ENCODE results near the gene SH3GL1. TPM values are rescaled to one million over a fixed set of nuclear protein-coding genes. Genes with fewer than 3 reads are reported as not detected.

SH3GL1 gene
- total and polyA plus RNA-seq, 10 of the 15 experiments (the other 5 are each of a cell fraction or from before 2014, with no cell fraction given), result 0.93 to 47.4 (median 28.4) TPM

GRCh38 chr19:4402171-4403004, 2.0 kb upstream of the SH3GL1 start, which contains the start of gene CHAF1A:
Gene CHAF1A, plus strand, starts transcription at chr19:4402640. Its CDS starts 123 bp downstream, at chr19:4402763.
- Histone ChIP-seq H2AFZ (ENCODE audit: control insufficient read depth, low read depth, low read length) (peak within 1 kb of the TSS; percentile 75), H4K20me1 (ENCODE audit: control insufficient read depth, insufficient read depth) (no peaks in the 10 kb centered on the region), H3K79me2 (ENCODE audit: control insufficient read depth, insufficient read depth, low read length) (peaks cover 72% of the 10 kb centered on the region), H3K36me3 (ENCODE audit: control insufficient read depth in 2 of 2, insufficient read depth in 2 of 2, low read length in 1 of 2) (peaks cover 0 to 2% of the 10 kb centered on the region in 2 experiments; a peak in 3 of 4 replicates), H3K27ac (ENCODE audit: control insufficient read depth, insufficient read depth) (peak within 1 kb of the TSS; percentile 90), H3K4me2 (ENCODE audit: control insufficient read depth, insufficient read depth) (peak within 1 kb of the TSS; percentile 97), H3K4me1 (ENCODE audit: control insufficient read depth, insufficient read depth, low read length) (peaks cover 3% of the 10 kb centered on the region; the same call in 1 of the 2 replicates), H3K4me3 (peak within 1 kb of the TSS; percentile 100), H3K9me3 (replicated peaks; ENCODE audit: control insufficient read depth, insufficient read depth, low read length) (no peaks in the 10 kb centered on the region), H3K9ac (ENCODE audit: control insufficient read depth, insufficient read depth, low read length) (peak within 1 kb of the TSS; percentile 98), H3K27me3 (replicated peaks in 1 of 2; ENCODE audit: control insufficient read depth in 2 of 2, insufficient read depth in 2 of 2, low read length in 1 of 2) (no peaks in the 10 kb centered on the region)
- peak; percentile 95 for ATAC-seq
- BruUV-seq (replicated peaks), result no TSS peak
- in situ Hi-C loops (cut with MboI) (no loop called here), intact Hi-C loops (cut with micrococcal nuclease; ENCODE audit: unreplicated experiment) (loop anchor here (1.0 to 5.0 kb wide), 3 partner anchors 55 to 415 kb away; partner anchors contain the start of genes EEF2 and UBXN6)
- FAIRE-seq, result peak; percentile 99
- peak; percentile 99 for DNase-seq (ENCODE audit: low read depth, low spot score)
- ChIA-PET SMC1A (ENCODE audit: uncharacterized antibody, unreplicated experiment) (interaction anchor here (0.6 to 2.9 kb wide), 6 partner anchors 22 to 64 kb away, joined by 3 to 13 read pairs (median 6); partner anchors contain the start of genes MPND and STAP2), CTCF (interaction anchor here (0.6 to 1.8 kb wide), 19 partner anchors 15 to 236 kb away, joined by 3 to 24 read pairs (median 3); partner anchors contain the start of gene MPND), RAD21 (ENCODE audit: unreplicated experiment) (interaction anchor here (0.6 to 1.5 kb wide), 14 partner anchors 8 to 417 kb away, joined by 3 to 17 read pairs (median 5); partner anchors contain the start of genes EEF2, HDGFL2 and MPND), POLR2A (interaction anchor here (0.5 to 1.5 kb wide), 16 partner anchors 21 to 639 kb away, joined by 3 to 18 read pairs (median 4); partner anchors contain the start of genes EBI3, HDGFL2, MPND and MRPL54)
- WGBS (ENCODE audit: insufficient coverage, insufficient replicate concordance, low lambda C conversion rate, missing lambda C conversion rate), result under 1% methylated on average over 73 of the region's 84 CpGs
- no peak for TF ChIP-seq GABPA (IDR thresholded peaks at IDR 0.05; ENCODE audit: low read depth)
- TF ChIP-seq NFIC (IDR thresholded peaks at IDR 0.05; ENCODE audit: low read depth, low read length), result no peak
- no peak for TF ChIP-seq CHD1 (IDR thresholded peaks at IDR 0.05; ENCODE audit: low read depth, low read length)
- no peak for TF ChIP-seq BCLAF1 (IDR thresholded peaks at IDR 0.05)
- no peak for TF ChIP-seq SMAD5 (IDR thresholded peaks at IDR 0.05; ENCODE audit: low read depth)
- TF ChIP-seq, protein P1, sequence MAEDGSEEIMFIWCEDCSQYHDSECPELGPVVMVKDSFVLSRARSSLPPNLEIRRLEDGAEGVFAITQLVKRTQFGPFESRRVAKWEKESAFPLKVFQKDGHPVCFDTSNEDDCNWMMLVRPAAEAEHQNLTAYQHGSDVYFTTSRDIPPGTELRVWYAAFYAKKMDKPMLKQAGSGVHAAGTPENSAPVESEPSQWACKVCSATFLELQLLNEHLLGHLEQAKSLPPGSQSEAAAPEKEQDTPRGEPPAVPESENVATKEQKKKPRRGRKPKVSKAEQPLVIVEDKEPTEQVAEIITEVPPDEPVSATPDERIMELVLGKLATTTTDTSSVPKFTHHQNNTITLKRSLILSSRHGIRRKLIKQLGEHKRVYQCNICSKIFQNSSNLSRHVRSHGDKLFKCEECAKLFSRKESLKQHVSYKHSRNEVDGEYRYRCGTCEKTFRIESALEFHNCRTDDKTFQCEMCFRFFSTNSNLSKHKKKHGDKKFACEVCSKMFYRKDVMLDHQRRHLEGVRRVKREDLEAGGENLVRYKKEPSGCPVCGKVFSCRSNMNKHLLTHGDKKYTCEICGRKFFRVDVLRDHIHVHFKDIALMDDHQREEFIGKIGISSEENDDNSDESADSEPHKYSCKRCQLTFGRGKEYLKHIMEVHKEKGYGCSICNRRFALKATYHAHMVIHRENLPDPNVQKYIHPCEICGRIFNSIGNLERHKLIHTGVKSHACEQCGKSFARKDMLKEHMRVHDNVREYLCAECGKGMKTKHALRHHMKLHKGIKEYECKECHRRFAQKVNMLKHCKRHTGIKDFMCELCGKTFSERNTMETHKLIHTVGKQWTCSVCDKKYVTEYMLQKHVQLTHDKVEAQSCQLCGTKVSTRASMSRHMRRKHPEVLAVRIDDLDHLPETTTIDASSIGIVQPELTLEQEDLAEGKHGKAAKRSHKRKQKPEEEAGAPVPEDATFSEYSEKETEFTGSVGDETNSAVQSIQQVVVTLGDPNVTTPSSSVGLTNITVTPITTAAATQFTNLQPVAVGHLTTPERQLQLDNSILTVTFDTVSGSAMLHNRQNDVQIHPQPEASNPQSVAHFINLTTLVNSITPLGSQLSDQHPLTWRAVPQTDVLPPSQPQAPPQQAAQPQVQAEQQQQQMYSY (CRISPR knock-in tag; IDR thresholded peaks at IDR 0.05), result peak; percentile 84
- no peak for TF ChIP-seq SREBF2 (IDR thresholded peaks at IDR 0.05; ENCODE audit: low read length)
- TF ChIP-seq POLR2AphosphoS5 (IDR thresholded peaks at IDR 0.05; ENCODE audit: low read length), result peak; percentile 36; the same call in 1 of the 2 replicates
- TF ChIP-seq ZNF384 (IDR thresholded peaks at IDR 0.05; ENCODE audit: borderline replicate concordance, low read depth, low read length), result no peak
- no peak for TF ChIP-seq RUNX3 (IDR thresholded peaks at IDR 0.05; ENCODE audit: low read length)
- peak; percentile 99 for TF ChIP-seq BRCA1 (IDR thresholded peaks at IDR 0.05; ENCODE audit: low read depth, low read length)
- TF ChIP-seq, protein P2, sequence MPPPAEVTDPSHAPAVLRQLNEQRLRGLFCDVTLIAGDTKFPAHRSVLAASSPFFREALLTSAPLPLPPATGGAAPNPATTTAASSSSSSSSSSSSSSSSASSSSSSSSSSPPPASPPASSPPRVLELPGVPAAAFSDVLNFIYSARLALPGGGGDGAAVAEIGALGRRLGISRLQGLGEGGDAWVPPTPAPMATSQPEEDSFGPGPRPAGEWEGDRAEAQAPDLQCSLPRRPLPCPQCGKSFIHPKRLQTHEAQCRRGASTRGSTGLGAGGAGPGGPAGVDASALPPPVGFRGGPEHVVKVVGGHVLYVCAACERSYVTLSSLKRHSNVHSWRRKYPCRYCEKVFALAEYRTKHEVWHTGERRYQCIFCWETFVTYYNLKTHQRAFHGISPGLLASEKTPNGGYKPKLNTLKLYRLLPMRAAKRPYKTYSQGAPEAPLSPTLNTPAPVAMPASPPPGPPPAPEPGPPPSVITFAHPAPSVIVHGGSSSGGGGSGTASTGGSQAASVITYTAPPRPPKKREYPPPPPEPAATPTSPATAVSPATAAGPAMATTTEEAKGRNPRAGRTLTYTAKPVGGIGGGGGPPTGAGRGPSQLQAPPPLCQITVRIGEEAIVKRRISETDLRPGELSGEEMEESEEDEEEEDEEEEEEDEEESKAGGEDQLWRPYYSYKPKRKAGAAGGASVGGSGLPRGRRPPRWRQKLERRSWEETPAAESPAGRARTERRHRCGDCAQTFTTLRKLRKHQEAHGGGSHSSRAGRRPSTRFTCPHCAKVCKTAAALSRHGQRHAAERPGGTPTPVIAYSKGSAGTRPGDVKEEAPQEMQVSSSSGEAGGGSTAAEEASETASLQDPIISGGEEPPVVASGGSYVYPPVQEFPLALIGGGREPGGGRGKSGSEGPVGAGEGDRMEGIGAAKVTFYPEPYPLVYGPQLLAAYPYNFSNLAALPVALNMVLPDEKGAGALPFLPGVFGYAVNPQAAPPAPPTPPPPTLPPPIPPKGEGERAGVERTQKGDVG (CRISPR knock-in tag; IDR thresholded peaks at IDR 0.05), result peak; percentile 80; the same call in 1 of the 2 replicates
